ENCODE results near the gene COX8C.
A peak's percentile ranks its signal among the peaks of the same experiment; 100 is the strongest.

COX8C gene

GRCh38 chr14:93322929-93323599 lies 23.9 kb upstream of the COX8C start:
- H3K27me3 Mint-ChIP-seq (ENCODE audit: low read depth, poor library complexity), result no peaks in the 10 kb centered on the region
- no peak for DNase-seq

GRCh38 chr14:93323600-93324174 lies 23.3 kb upstream of the COX8C start:
- H3K4me3 Mint-ChIP-seq, result no peak overlapping the region
- H3K27ac Mint-ChIP-seq, result no peak overlapping the region
- peaks cover 25% of the 10 kb centered on the region for H3K4me1 Mint-ChIP-seq
- no peaks in the 10 kb centered on the region for H3K27me3 Mint-ChIP-seq (ENCODE audit: low read depth, poor library complexity)
- DNase-seq, result no peak
- TF ChIP-seq CTCF (IDR thresholded peaks at IDR 0.05), result no peak
- H3K36me3 Mint-ChIP-seq (ENCODE audit: low read depth), result peaks cover 37% of the 10 kb centered on the region
- H3K9me3 Mint-ChIP-seq, result peaks cover 4% of the 10 kb centered on the region

More at GRCh38 chr14:93322929-93323599, 23.9 kb upstream of the COX8C start:
- H3K27ac Mint-ChIP-seq, result no peak overlapping the region
- peaks cover 4% of the 10 kb centered on the region for H3K9me3 Mint-ChIP-seq
- H3K4me3 Mint-ChIP-seq, result no peak overlapping the region
- no peak for TF ChIP-seq CTCF (IDR thresholded peaks at IDR 0.05)
- peaks cover 31% of the 10 kb centered on the region for H3K4me1 Mint-ChIP-seq
- H3K36me3 Mint-ChIP-seq (ENCODE audit: low read depth), result peaks cover 33% of the 10 kb centered on the region

- no peak for TF ChIP-seq CTCF (IDR thresholded peaks at IDR 0.05)
- peaks cover 4% of the 10 kb centered on the region for H3K9me3 Mint-ChIP-seq
- no peak for DNase-seq
- no peak overlapping the region for H3K27ac Mint-ChIP-seq
- H3K36me3 Mint-ChIP-seq (ENCODE audit: low read depth), result peaks cover 37% of the 10 kb centered on the region
- H3K4me1 Mint-ChIP-seq, result peaks cover 25% of the 10 kb centered on the region
- H3K4me3 Mint-ChIP-seq, result no peak overlapping the region
- H3K27me3 Mint-ChIP-seq (ENCODE audit: low read depth, poor library complexity), result no peaks in the 10 kb centered on the region
These were observed 20.8 kb upstream of the COX8C start for GRCh38 chr14:93326196-93326595.

GRCh38 chr14:93328546-93328945 lies 18.4 kb upstream of the COX8C start:
- no peak overlapping the region for H3K4me3 Mint-ChIP-seq
- H3K27me3 Mint-ChIP-seq (ENCODE audit: low read depth, poor library complexity), result no peaks in the 10 kb centered on the region
- H3K4me1 Mint-ChIP-seq, result peaks cover 36% of the 10 kb centered on the region
- no peak for DNase-seq
- H3K27ac Mint-ChIP-seq, result no peak overlapping the region
- H3K9me3 Mint-ChIP-seq, result peaks cover 4% of the 10 kb centered on the region
- peaks cover 24% of the 10 kb centered on the region for H3K36me3 Mint-ChIP-seq (ENCODE audit: low read depth)
- TF ChIP-seq CTCF (IDR thresholded peaks at IDR 0.05), result no peak

GRCh38 chr14:93329965-93330608 lies 16.9 kb upstream of the COX8C start:
- H3K9me3 Mint-ChIP-seq, result peaks cover 5% of the 10 kb centered on the region
- peak overlapping the region; percentile 6 for H3K27ac Mint-ChIP-seq
- H3K4me3 Mint-ChIP-seq, result peak overlapping the region; percentile 30
- H3K36me3 Mint-ChIP-seq (ENCODE audit: low read depth), result peaks cover 21% of the 10 kb centered on the region
- TF ChIP-seq CTCF (IDR thresholded peaks at IDR 0.05), result no peak
- H3K27me3 Mint-ChIP-seq (ENCODE audit: low read depth, poor library complexity), result no peaks in the 10 kb centered on the region
- H3K4me1 Mint-ChIP-seq, result peaks cover 43% of the 10 kb centered on the region
- no peak for DNase-seq
